ENCODE results near the gene LATS1. TPM values are rescaled to one million over a fixed set of nuclear protein-coding genes. Genes with fewer than 3 reads are reported as not detected.

Gene LATS1
- total RNA-seq, 1 donor from 2014 or later, result 27.9 TPM

DNA sequence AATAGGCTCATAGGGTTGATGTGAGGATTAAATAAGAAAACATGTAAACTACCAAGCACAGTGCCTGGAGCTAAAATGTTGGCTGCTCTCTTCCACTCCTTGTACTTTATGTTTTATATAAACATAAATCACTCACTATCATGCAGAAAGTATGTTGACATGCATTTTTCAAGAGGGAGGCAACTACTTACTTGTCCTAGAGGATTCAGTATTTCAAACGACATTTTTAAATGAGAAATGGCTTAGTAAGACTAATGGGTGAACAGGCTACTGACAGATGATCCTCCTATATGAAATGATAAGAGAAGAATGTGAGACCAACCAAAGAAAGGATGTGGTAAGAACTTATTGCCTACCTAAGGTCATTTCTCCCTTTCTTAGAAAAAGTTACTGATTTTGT, 21.0 kb downstream of the LATS1 start:
- Histone ChIP-seq H3K4me2 (ENCODE audit: low read length) (peak overlapping the region; percentile 8), H3K79me2 (ENCODE audit: insufficient read depth, low read length) (peaks cover 84% of the 10 kb centered on the region), H3K4me3 (ENCODE audit: insufficient read depth, low read depth, low read length) (no peak overlapping the region), H3K27me3 (ENCODE audit: insufficient read depth, low read length) (no peaks in the 10 kb centered on the region), H2AFZ (ENCODE audit: low read depth, low read length) (no peak overlapping the region), H3K27ac (ENCODE audit: low read depth, low read length) (no peak overlapping the region), H3K36me3 (ENCODE audit: insufficient read depth, low read length) (peaks cover 21% of the 10 kb centered on the region), H3K9ac (ENCODE audit: low read length) (no peak overlapping the region), H4K20me1 (ENCODE audit: insufficient read depth, low read length) (peaks cover 53% of the 10 kb centered on the region), H3K9me3 (ENCODE audit: insufficient read depth, low read depth, low read length) (no peaks in the 10 kb centered on the region), H3K4me1 (ENCODE audit: insufficient read depth, low read length) (peaks cover 11% of the 10 kb centered on the region)
- no peaks in the 10 kb centered on the region for H3K27me3 Mint-ChIP-seq (ENCODE audit: low read depth, unreplicated experiment)
- FAIRE-seq (no peak), DNase-seq (ENCODE audit: low read depth) (peak; percentile 58)
- no peaks in the 10 kb centered on the region for H3K9me3 Mint-ChIP-seq (ENCODE audit: unreplicated experiment)
- no peak overlapping the region for H3K4me3 Mint-ChIP-seq (ENCODE audit: unreplicated experiment)
- peaks cover 4% of the 10 kb centered on the region for H3K4me1 Mint-ChIP-seq (ENCODE audit: low read depth, unreplicated experiment)
- no peak overlapping the region for H3K27ac Mint-ChIP-seq (ENCODE audit: unreplicated experiment)
- H3K36me3 Mint-ChIP-seq (ENCODE audit: low read depth, unreplicated experiment), result peaks cover 4% of the 10 kb centered on the region
- TF ChIP-seq EZH2 (IDR thresholded peaks at IDR 0.05; ENCODE audit: insufficient read depth, low read length), result no peak
- TF ChIP-seq, protein P1, sequence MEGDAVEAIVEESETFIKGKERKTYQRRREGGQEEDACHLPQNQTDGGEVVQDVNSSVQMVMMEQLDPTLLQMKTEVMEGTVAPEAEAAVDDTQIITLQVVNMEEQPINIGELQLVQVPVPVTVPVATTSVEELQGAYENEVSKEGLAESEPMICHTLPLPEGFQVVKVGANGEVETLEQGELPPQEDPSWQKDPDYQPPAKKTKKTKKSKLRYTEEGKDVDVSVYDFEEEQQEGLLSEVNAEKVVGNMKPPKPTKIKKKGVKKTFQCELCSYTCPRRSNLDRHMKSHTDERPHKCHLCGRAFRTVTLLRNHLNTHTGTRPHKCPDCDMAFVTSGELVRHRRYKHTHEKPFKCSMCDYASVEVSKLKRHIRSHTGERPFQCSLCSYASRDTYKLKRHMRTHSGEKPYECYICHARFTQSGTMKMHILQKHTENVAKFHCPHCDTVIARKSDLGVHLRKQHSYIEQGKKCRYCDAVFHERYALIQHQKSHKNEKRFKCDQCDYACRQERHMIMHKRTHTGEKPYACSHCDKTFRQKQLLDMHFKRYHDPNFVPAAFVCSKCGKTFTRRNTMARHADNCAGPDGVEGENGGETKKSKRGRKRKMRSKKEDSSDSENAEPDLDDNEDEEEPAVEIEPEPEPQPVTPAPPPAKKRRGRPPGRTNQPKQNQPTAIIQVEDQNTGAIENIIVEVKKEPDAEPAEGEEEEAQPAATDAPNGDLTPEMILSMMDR (IDR thresholded peaks at IDR 0.05; ENCODE audit: insufficient read depth, low read depth, low read length), result no peak

DNA sequence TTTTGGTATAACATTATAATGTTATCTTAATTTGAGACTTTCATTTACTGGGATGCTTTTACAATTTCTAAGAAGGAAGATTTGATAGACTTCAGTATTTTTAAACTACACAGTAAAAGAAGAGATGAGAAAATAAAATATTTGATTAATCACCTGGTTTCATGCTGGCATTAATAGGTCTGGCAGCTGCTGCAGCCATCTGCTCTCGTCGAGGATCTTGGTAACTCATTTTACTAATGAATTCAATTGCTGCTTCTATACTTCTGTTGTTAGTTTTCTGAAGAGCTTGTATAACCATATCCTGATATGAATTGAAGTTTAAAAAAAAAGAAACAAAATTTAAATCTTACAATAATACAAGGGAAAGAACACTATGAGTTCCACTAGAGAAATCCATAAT, 23.0 kb downstream of the LATS1 start:
- DNase-seq (ENCODE audit: low read depth) (no peak), FAIRE-seq (no peak)
- Histone ChIP-seq H3K9ac (ENCODE audit: low read length) (no peak overlapping the region), H3K27me3 (ENCODE audit: insufficient read depth, low read length) (no peaks in the 10 kb centered on the region), H2AFZ (ENCODE audit: low read depth, low read length) (no peak overlapping the region), H3K4me1 (ENCODE audit: insufficient read depth, low read length) (peaks cover 11% of the 10 kb centered on the region), H3K4me3 (ENCODE audit: insufficient read depth, low read depth, low read length) (no peak overlapping the region), H3K36me3 (ENCODE audit: insufficient read depth, low read length) (peaks cover 16% of the 10 kb centered on the region), H4K20me1 (ENCODE audit: insufficient read depth, low read length) (peaks cover 56% of the 10 kb centered on the region), H3K9me3 (ENCODE audit: insufficient read depth, low read depth, low read length) (no peaks in the 10 kb centered on the region), H3K27ac (ENCODE audit: low read depth, low read length) (no peak overlapping the region), H3K4me2 (ENCODE audit: low read length) (no peak overlapping the region), H3K79me2 (ENCODE audit: insufficient read depth, low read length) (peaks cover 79% of the 10 kb centered on the region)
- H3K4me1 Mint-ChIP-seq (ENCODE audit: low read depth, unreplicated experiment), result no peaks in the 10 kb centered on the region
- H3K36me3 Mint-ChIP-seq (ENCODE audit: low read depth, unreplicated experiment), result peaks cover 4% of the 10 kb centered on the region
- no peak overlapping the region for H3K27ac Mint-ChIP-seq (ENCODE audit: unreplicated experiment)
- H3K4me3 Mint-ChIP-seq (ENCODE audit: unreplicated experiment), result no peak overlapping the region
- TF ChIP-seq, protein P1 (IDR thresholded peaks at IDR 0.05; ENCODE audit: insufficient read depth, low read depth, low read length), result no peak
- no peak for TF ChIP-seq EZH2 (IDR thresholded peaks at IDR 0.05; ENCODE audit: insufficient read depth, low read length)
- H3K9me3 Mint-ChIP-seq (ENCODE audit: unreplicated experiment), result no peaks in the 10 kb centered on the region
- H3K27me3 Mint-ChIP-seq (ENCODE audit: low read depth, unreplicated experiment), result no peaks in the 10 kb centered on the region

DNA sequence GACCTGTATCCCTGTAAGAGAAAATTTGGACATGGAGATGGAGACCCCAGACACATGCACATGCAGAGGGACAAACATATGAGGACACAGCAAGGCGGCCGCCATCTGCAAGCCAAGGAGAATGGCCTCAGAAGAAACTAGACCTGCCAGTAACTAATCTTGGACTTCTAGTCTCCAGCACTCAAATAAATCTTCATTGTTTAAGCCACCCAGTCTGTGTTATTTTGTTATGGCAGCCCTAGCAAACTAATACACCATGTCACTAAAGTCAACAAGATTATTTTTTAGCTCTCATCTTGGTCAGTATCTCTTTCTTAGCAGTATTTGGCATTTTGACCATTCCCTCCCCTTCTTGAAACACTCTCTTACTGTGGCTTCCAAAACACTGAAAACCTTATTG, 26.7 kb downstream of the LATS1 start:
- TF ChIP-seq, protein P1 (IDR thresholded peaks at IDR 0.05; ENCODE audit: insufficient read depth, low read depth, low read length), result no peak
- TF ChIP-seq EZH2 (IDR thresholded peaks at IDR 0.05; ENCODE audit: insufficient read depth, low read length), result no peak
- Histone ChIP-seq H3K4me2 (ENCODE audit: low read length) (no peak overlapping the region), H3K27ac (ENCODE audit: low read depth, low read length) (no peak overlapping the region), H3K9me3 (ENCODE audit: insufficient read depth, low read depth, low read length) (no peaks in the 10 kb centered on the region), H3K36me3 (ENCODE audit: insufficient read depth, low read length) (peaks cover 16% of the 10 kb centered on the region), H3K27me3 (ENCODE audit: insufficient read depth, low read length) (no peaks in the 10 kb centered on the region), H3K79me2 (ENCODE audit: insufficient read depth, low read length) (peaks cover 47% of the 10 kb centered on the region), H3K4me3 (ENCODE audit: insufficient read depth, low read depth, low read length) (no peak overlapping the region), H3K9ac (ENCODE audit: low read length) (no peak overlapping the region), H4K20me1 (ENCODE audit: insufficient read depth, low read length) (peaks cover 37% of the 10 kb centered on the region), H3K4me1 (ENCODE audit: insufficient read depth, low read length) (no peaks in the 10 kb centered on the region), H2AFZ (ENCODE audit: low read depth, low read length) (no peak overlapping the region)
- H3K36me3 Mint-ChIP-seq (ENCODE audit: low read depth, unreplicated experiment), result peaks cover 6% of the 10 kb centered on the region
- no peak overlapping the region for H3K4me3 Mint-ChIP-seq (ENCODE audit: unreplicated experiment)
- H3K27ac Mint-ChIP-seq (ENCODE audit: unreplicated experiment), result no peak overlapping the region
- H3K4me1 Mint-ChIP-seq (ENCODE audit: low read depth, unreplicated experiment), result peaks cover 8% of the 10 kb centered on the region
- H3K27me3 Mint-ChIP-seq (ENCODE audit: low read depth, unreplicated experiment), result no peaks in the 10 kb centered on the region
- DNase-seq (ENCODE audit: low read depth) (no peak), FAIRE-seq (no peak)
- H3K9me3 Mint-ChIP-seq (ENCODE audit: unreplicated experiment), result no peaks in the 10 kb centered on the region
